Hepatocyte (in vitro differentiated cells): Measurements from ENCODE around the gene CRHR1. TPM values are rescaled to one million over a fixed set of nuclear protein-coding genes. Genes with fewer than 3 reads are reported as not detected.

Experiments
- DNase-seq: peaks from one replicate; pipeline ENCODE4 v3.0.0-alpha.2; 2016; ENCODE audit warnings: low spot score
- H2AFZ ChIP-seq: fragments of 200-600 bp; sonication (generic); 2 replicates; pipeline ENCODE4 v1.6.0; 2016; ENCODE audit warnings: antibody characterized with exemption, mild to moderate bottlenecking
- H3K27ac ChIP-seq: fragments of 200-600 bp; sonication (generic); 2 replicates; pipeline ENCODE4 v1.5.1; 2016; ENCODE audit warnings: mild to moderate bottlenecking
- H3K27me3 ChIP-seq: fragments of 200-600 bp; sonication (generic); 2 replicates; pipeline ENCODE4 v1.6.1; 2016
- H3K36me3 ChIP-seq: fragments of 200-600 bp; sonication (generic); replicated peaks from 2 replicates; pipeline ENCODE4 v1.5.1; 2016; ENCODE audit warnings: low read depth; ENCODE audit not compliant: insufficient read depth
- H3K4me1 ChIP-seq: fragments of 200-600 bp; sonication (generic); 2 replicates; pipeline ENCODE4 v1.5.1; 2016; ENCODE audit warnings: mild to moderate bottlenecking, moderate library complexity; ENCODE audit not compliant: insufficient read depth
- H3K4me2 ChIP-seq: fragments of 200-600 bp; sonication (generic); 2 replicates; pipeline ENCODE4 v1.6.0; 2016
- H3K4me3 ChIP-seq: fragments of 200-600 bp; sonication (generic); 2 replicates; pipeline ENCODE4 v1.5.1; 2016; ENCODE audit warnings: mild to moderate bottlenecking
- H3K79me2 ChIP-seq: fragments of 200-600 bp; sonication (generic); 2 replicates; pipeline ENCODE4 v1.6.0; 2017; ENCODE audit warnings: mild to moderate bottlenecking
- H3K9me2 ChIP-seq: fragments of 200-600 bp; sonication (generic); replicated peaks from 2 replicates; pipeline ENCODE4 v1.6.0; 2017; ENCODE audit warnings: mild to moderate bottlenecking; ENCODE audit not compliant: insufficient read depth
- H3K9me3 ChIP-seq: fragments of 200-600 bp; sonication (generic); 2 replicates; pipeline ENCODE4 v1.5.1; 2016; ENCODE audit warnings: low read depth, mild to moderate bottlenecking
- H4K20me1 ChIP-seq: fragments of 200-600 bp; sonication (generic); 2 replicates; pipeline ENCODE4 v1.6.0; 2016; ENCODE audit warnings: mild to moderate bottlenecking; ENCODE audit not compliant: insufficient read depth, poor library complexity, severe bottlenecking
- EZH2 ChIP-seq: fragments of 200-600 bp; sonication (generic); IDR thresholded peaks from 2 replicates; pipeline ENCODE4 v1.6.1; 2016; ENCODE audit warnings: antibody characterized with exemption, mild to moderate bottlenecking, borderline replicate concordance
- EZH2phosphoT487 ChIP-seq: fragments of 200-600 bp; sonication (generic); IDR thresholded peaks from one replicate; pipeline ENCODE4 v1.6.1; 2018; ENCODE audit warnings: antibody characterized with exemption, mild to moderate bottlenecking, low read depth, moderate library complexity; ENCODE audit not compliant: unreplicated experiment, severe bottlenecking
- WGBS: methylation state at CpG from one replicate; pipeline ENCODE4 v1.1.6; 2016; ENCODE audit warnings: low lambda C conversion rate; ENCODE audit errors: missing lambda C conversion rate; 5-methylcytosine and 5-hydroxymethylcytosine counted together
- polyA plus RNA-seq: library from polyadenylated mRNA; unstranded; fragments of >200 nt; fragmentation: Nextera tagmentation; extraction: Ambion mirVana; gene quantifications from 2 replicates; pipeline ENCODE4 v1.2.1, GENCODE V29; 2016
- total RNA-seq: library from RNA; depleted of rRNA; stranded (reverse); fragments of >200 nt; gene quantifications from 2 replicates; pipeline ENCODE4 v1.2.3, GENCODE V29; 2014
- TF ChIP-seq, protein P1 (sequence below): fragments of 200-600 bp; sonication (generic); IDR thresholded peaks from 2 replicates; pipeline ENCODE4 v1.5.1; 2016; ENCODE audit warnings: antibody characterized with exemption, mild to moderate bottlenecking; ENCODE audit not compliant: poor library complexity

Gene CRHR1
- total and polyA plus RNA-seq, 2 experiments from 2014 or later: not detected

DNA sequence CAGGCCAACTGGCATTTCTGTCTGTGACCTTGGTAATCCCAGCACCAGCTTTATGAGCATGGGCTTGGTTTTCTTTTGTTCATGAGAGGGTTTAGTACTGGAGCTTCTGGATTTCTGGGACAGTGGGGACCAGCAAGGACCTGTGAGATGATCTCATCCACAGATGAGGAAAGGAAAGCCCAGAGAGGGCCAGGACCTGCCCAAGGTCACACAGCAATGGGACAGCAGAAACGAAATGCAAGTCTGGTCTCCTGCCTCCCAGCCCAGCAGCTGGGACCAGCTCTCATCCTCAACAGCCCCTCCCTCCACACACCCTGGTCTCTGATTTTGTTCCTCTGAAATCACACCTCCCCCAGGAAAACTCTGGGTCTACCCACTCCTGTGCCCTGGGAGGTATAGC, 67.8 kb downstream of the CRHR1 start:
- no peak overlapping the region for H3K4me2 ChIP-seq
- no peak overlapping the region for H2AFZ ChIP-seq
- H3K4me1 ChIP-seq: no peaks in the 10 kb centered on the region
- DNase-seq: no peak
- TF ChIP-seq EZH2phosphoT487 (no peak), EZH2 (no peak)
- TF ChIP-seq, protein P1, sequence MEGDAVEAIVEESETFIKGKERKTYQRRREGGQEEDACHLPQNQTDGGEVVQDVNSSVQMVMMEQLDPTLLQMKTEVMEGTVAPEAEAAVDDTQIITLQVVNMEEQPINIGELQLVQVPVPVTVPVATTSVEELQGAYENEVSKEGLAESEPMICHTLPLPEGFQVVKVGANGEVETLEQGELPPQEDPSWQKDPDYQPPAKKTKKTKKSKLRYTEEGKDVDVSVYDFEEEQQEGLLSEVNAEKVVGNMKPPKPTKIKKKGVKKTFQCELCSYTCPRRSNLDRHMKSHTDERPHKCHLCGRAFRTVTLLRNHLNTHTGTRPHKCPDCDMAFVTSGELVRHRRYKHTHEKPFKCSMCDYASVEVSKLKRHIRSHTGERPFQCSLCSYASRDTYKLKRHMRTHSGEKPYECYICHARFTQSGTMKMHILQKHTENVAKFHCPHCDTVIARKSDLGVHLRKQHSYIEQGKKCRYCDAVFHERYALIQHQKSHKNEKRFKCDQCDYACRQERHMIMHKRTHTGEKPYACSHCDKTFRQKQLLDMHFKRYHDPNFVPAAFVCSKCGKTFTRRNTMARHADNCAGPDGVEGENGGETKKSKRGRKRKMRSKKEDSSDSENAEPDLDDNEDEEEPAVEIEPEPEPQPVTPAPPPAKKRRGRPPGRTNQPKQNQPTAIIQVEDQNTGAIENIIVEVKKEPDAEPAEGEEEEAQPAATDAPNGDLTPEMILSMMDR: no peak
- no peaks in the 10 kb centered on the region for H3K36me3 ChIP-seq
- H4K20me1 ChIP-seq: no peaks in the 10 kb centered on the region
- no peak overlapping the region for H3K4me3 ChIP-seq
- H3K27ac ChIP-seq: no peak overlapping the region
- H3K9me3 ChIP-seq: no peaks in the 10 kb centered on the region
- no peaks in the 10 kb centered on the region for H3K9me2 ChIP-seq
- H3K79me2 ChIP-seq: no peaks in the 10 kb centered on the region
- peaks cover 6% of the 10 kb centered on the region for H3K27me3 ChIP-seq
- WGBS: 95% methylated on average over 1 of the region's 1 CpG

DNA sequence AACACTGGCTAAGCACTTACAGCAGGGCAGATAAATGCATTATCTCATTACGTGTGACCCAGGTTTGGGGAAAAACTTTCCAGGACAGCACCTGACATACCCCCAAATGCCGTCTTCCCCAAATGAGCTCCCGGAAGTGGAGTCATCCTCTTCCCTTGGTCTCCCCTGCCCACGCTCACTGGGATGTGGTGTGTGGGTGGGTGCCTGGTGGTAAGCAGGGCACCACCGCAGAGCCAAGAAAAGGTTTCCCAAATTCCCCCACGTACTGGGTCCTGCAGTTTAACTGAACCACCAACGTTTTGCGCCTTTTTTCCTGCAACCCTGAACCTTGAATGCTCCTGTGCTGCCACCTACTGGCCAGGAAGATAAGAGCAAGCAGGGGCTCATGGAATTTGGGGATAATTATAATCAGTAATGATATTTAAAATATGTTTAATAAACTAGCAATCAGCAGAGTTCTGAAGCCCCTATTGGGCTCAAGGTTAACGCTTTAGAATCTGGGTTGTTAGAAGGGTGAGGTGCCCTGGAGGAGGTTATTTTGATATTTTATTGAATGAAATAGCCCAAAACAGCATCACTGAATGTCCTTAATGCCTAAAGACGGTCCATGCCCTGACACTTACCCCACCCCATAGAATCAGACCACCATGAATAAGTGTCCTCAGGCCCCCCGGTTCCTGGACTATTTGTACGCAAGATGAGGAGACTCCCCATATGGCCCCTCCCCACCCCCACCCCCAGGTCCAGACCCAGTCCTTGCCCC, 68.6 kb downstream of the CRHR1 start:
- H3K79me2 ChIP-seq: no peaks in the 10 kb centered on the region
- H3K9me2 ChIP-seq: no peaks in the 10 kb centered on the region
- no peak overlapping the region for H3K4me3 ChIP-seq
- H3K4me2 ChIP-seq: no peak overlapping the region
- H3K36me3 ChIP-seq: no peaks in the 10 kb centered on the region
- H2AFZ ChIP-seq: no peak overlapping the region
- no peaks in the 10 kb centered on the region for H3K9me3 ChIP-seq
- peaks cover 6% of the 10 kb centered on the region for H3K27me3 ChIP-seq
- no peaks in the 10 kb centered on the region for H3K4me1 ChIP-seq
- WGBS: 28% methylated on average over 12 of the region's 12 CpGs
- no peaks in the 10 kb centered on the region for H4K20me1 ChIP-seq
- H3K27ac ChIP-seq: no peak overlapping the region
- TF ChIP-seq EZH2phosphoT487 (no peak), EZH2 (no peak)
- TF ChIP-seq, protein P1: peak; percentile 97
- peak; percentile 75 for DNase-seq

DNA sequence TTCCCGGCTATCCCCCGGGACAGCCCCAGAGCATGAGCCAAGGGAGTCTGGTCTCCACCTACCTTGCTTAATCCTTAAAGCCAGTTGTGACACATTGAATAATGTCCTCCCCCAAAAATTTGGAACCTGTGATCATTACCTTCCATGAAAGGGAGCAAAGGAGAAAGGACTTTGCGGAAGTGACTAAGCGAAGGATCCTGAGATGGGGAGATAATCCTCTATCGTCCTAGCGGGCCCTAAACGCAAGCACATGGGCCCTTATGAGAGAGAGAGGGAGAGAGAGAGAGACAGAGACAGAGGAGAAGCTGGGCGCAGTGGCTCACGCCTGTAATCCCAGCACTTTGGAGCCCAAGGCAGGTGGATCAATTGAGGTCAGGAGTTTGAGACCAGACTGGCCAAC, 70.1 kb downstream of the CRHR1 start:
- Histone ChIP-seq H3K4me1 (no peaks in the 10 kb centered on the region), H3K27ac (no peak overlapping the region), H2AFZ (no peak overlapping the region), H3K27me3 (peaks cover 6% of the 10 kb centered on the region), H4K20me1 (no peaks in the 10 kb centered on the region), H3K79me2 (no peaks in the 10 kb centered on the region), H3K4me3 (no peak overlapping the region), H3K36me3 (no peaks in the 10 kb centered on the region), H3K9me3 (no peaks in the 10 kb centered on the region), H3K9me2 (no peaks in the 10 kb centered on the region), H3K4me2 (no peak overlapping the region)
- TF ChIP-seq, protein P1: no peak
- no peak for DNase-seq
- WGBS: 84% methylated on average over 9 of the region's 9 CpGs
